Hematopoietic multipotent progenitor cell treated with erythropoietin and hydrocortisone succinate and interleukin-3 and kit ligand, for 8 days (in vitro differentiated cells): ENCODE data around the gene DHDH.

Source experiments
- DNase-seq: peaks from one replicate; pipeline ENCODE4 v3.0.0-alpha.2; 2015

Gene DHDH

GRCh38 chr19:48967346-48968178 is 34.1 kb downstream of the DHDH start:
- peak; percentile 42 for DNase-seq

GRCh38 chr19:48968179-48968661 is 34.7 kb downstream of the DHDH start:
- peak; percentile 25 for DNase-seq

- no peak for DNase-seq
Measured at GRCh38 chr19:48968813-48969218, 35.3 kb downstream of the DHDH start.

GRCh38 chr19:48969276-48970138 is 36.0 kb downstream of the DHDH start:
- peak; percentile 82 for DNase-seq

GRCh38 chr19:48970139-48970766 is 36.8 kb downstream of the DHDH start:
- DNase-seq, result no peak

- peak; percentile 88 for DNase-seq
Measured at GRCh38 chr19:48970923-48971395, 37.5 kb downstream of the DHDH start.

- DNase-seq, result peak; percentile 66
Measured at GRCh38 chr19:48975947-48976847, 42.7 kb downstream of the DHDH start.

GRCh38 chr19:48977061-48977460 is 43.6 kb downstream of the DHDH start:
- no peak for DNase-seq

GRCh38 chr19:48982280-48982679 is 48.8 kb downstream of the DHDH start:
- DNase-seq, result no peak

GRCh38 chr19:48985711-48986110 is 52.2 kb downstream of the DHDH start:
- no peak for DNase-seq

- DNase-seq, result no peak
Measured at GRCh38 chr19:48986211-48986610, 52.7 kb downstream of the DHDH start.

GRCh38 chr19:48987323-48987722 is 53.8 kb downstream of the DHDH start:
- no peak for DNase-seq

GRCh38 chr19:48988286-48988685 is 54.8 kb downstream of the DHDH start:
- DNase-seq, result no peak

GRCh38 chr19:48988860-48989259 is 55.4 kb downstream of the DHDH start:
- no peak for DNase-seq

GRCh38 chr19:48989701-48990291 is 56.3 kb downstream of the DHDH start:
- DNase-seq, result no peak

- DNase-seq, result no peak
Measured at GRCh38 chr19:48990400-48990799, 56.9 kb downstream of the DHDH start.

GRCh38 chr19:48991011-48991609 is 57.6 kb downstream of the DHDH start:
- no peak for DNase-seq

- DNase-seq, result peak; percentile 45
Measured at GRCh38 chr19:48991873-48992580, 58.5 kb downstream of the DHDH start.

- no peak for DNase-seq
Measured at GRCh38 chr19:48992581-48993174, 59.2 kb downstream of the DHDH start.
